Fibroblast of peridontal ligament (primary cell): ENCODE data around the gene OS9.

Experiments used
- DNase-seq: peaks from one replicate; pipeline ENCODE4 v3.0.0-alpha.2; 2010; ENCODE audit errors: extremely low read depth

The OS9 gene

GRCh38 chr12:57737467-57738460, 43.8 kb downstream of the OS9 start:
- no peak for DNase-seq

GRCh38 chr12:57738661-57739237, 44.8 kb downstream of the OS9 start, which contains the start of gene AGAP2:
TSS of gene AGAP2 (minus strand) at chr12:57738742. CDS start at chr12:57738246, 496 bp downstream.
- DNase-seq, result no peak

GRCh38 chr12:57739387-57739786, 45.5 kb downstream of the OS9 start:
- no peak for DNase-seq

- no peak for DNase-seq
Measured at GRCh38 chr12:57739914-57740538, 46.1 kb downstream of the OS9 start.

GRCh38 chr12:57740656-57741412, 46.9 kb downstream of the OS9 start:
- no peak for DNase-seq

GRCh38 chr12:57741413-57741789, 47.5 kb downstream of the OS9 start:
- no peak for DNase-seq

GRCh38 chr12:57741844-57742738, 48.2 kb downstream of the OS9 start:
- no peak for DNase-seq

GRCh38 chr12:57743769-57744168, 49.8 kb downstream of the OS9 start:
- DNase-seq, result no peak

- DNase-seq, result peak; percentile 94
Measured at GRCh38 chr12:57744194-57744776, 50.4 kb downstream of the OS9 start.

- peak; percentile 99 for DNase-seq
Measured at GRCh38 chr12:57744777-57745484, 51.0 kb downstream of the OS9 start, which contains the start of gene TSPAN31. TSS of gene TSPAN31 (plus strand) at chr12:57745039. CDS start at chr12:57745155, 116 bp downstream.

GRCh38 chr12:57745485-57745881, 51.6 kb downstream of the OS9 start:
- DNase-seq, result no peak

- DNase-seq, result no peak
Measured at GRCh38 chr12:57746025-57746424, 52.1 kb downstream of the OS9 start.

GRCh38 chr12:57749061-57749460, 55.1 kb downstream of the OS9 start:
- no peak for DNase-seq

GRCh38 chr12:57750561-57751431, 56.9 kb downstream of the OS9 start:
- DNase-seq, result no peak

GRCh38 chr12:57751432-57751787, 57.5 kb downstream of the OS9 start:
- DNase-seq, result no peak

- peak; percentile 99 for DNase-seq
Measured at GRCh38 chr12:57751788-57752667, 58.1 kb downstream of the OS9 start, which contains the start of gene CDK4. TSS of gene CDK4 (minus strand) at chr12:57752310. CDS start at chr12:57751717, 593 bp downstream.

- no peak for DNase-seq
Measured at GRCh38 chr12:57752668-57753000, 58.7 kb downstream of the OS9 start.
